HEK293T (cell line): ENCODE measurements around the gene SAMD1.

Experiments used
- ARNT ChIP-seq: fragments of 450-650 bp; IDR thresholded peaks from 2 replicates; pipeline ENCODE4 v1.6.1; 2017; ENCODE audit warnings: mild to moderate bottlenecking
- BHLHE40 ChIP-seq: fragments of 450-650 bp; IDR thresholded peaks from 2 replicates; pipeline ENCODE4 v1.6.1; 2016; ENCODE audit warnings: mild to moderate bottlenecking, moderate library complexity, borderline replicate concordance
- CTBP1 ChIP-seq: fragments of 450-650 bp; IDR thresholded peaks from 2 replicates; pipeline ENCODE4 v1.6.1; 2016; ENCODE audit warnings: borderline replicate concordance
- ELF4 ChIP-seq: fragments of 450-650 bp; IDR thresholded peaks from 2 replicates; pipeline ENCODE4 v1.6.1; 2017; ENCODE audit warnings: antibody characterized with exemption
- FOXA1 ChIP-seq: fragments of 450-650 bp; IDR thresholded peaks from 2 replicates; pipeline ENCODE4 v1.6.1; 2016; ENCODE audit warnings: mild to moderate bottlenecking
- FOXK2 ChIP-seq: fragments of 450-650 bp; IDR thresholded peaks from 2 replicates; pipeline ENCODE4 v1.6.1; 2016; ENCODE audit warnings: mild to moderate bottlenecking
- FOXM1 ChIP-seq: fragments of 450-650 bp; IDR thresholded peaks from 2 replicates; pipeline ENCODE4 v1.6.1; 2017; ENCODE audit warnings: mild to moderate bottlenecking, borderline replicate concordance
- HDGF ChIP-seq: fragments of 450-650 bp; IDR thresholded peaks from 2 replicates; pipeline ENCODE4 v1.6.1; 2017; ENCODE audit warnings: antibody characterized with exemption, borderline replicate concordance
- L3MBTL2 ChIP-seq: fragments of 450-650 bp; conservative IDR thresholded peaks from 2 replicates; pipeline ENCODE4 v1.6.1; 2016; ENCODE audit warnings: mild to moderate bottlenecking
- SP1 ChIP-seq: fragments of 450-650 bp; IDR thresholded peaks from 2 replicates; pipeline ENCODE4 v1.6.1; 2017
- SUZ12 ChIP-seq: fragments of 450-650 bp; IDR thresholded peaks from 2 replicates; pipeline ENCODE4 v1.6.1; 2016; ENCODE audit warnings: mild to moderate bottlenecking
- TARDBP ChIP-seq: fragments of 450-650 bp; IDR thresholded peaks from 2 replicates; pipeline ENCODE4 v1.6.1; 2016
- ZNF384 ChIP-seq: fragments of 450-650 bp; IDR thresholded peaks from 2 replicates; pipeline ENCODE4 v1.6.1; 2016

DNA sequence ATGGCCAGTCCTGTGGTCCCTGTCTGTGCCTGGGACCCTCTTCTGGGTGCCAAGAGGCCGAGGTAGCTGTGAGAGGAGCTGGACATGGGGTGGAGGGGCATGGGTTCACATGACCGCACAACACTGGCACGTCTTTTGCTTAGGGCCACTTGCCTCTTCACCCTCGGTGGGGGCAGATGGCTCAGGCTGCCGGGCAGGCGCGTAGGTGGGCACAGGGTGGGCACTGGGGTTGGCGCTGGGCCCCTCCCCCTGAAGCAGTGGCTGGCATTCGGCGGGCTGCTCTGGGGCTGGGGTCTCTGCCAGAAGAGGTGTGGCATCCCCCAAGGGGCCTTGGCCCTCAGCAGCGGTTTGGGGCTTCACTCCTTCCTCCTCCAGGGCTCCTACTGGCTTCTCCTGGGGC, 37.1 kb downstream of the SAMD1 start:
- no peak for TF ChIP-seq FOXM1
- TF ChIP-seq SP1 = no peak
- TF ChIP-seq FOXK2 = no peak
- TF ChIP-seq ELF4 = no peak
- TF ChIP-seq SUZ12 = no peak
- TF ChIP-seq ZNF384 = no peak
- TF ChIP-seq L3MBTL2 = no peak
- no peak for TF ChIP-seq HDGF
- TF ChIP-seq CTBP1 = no peak
- no peak for TF ChIP-seq FOXA1
- no peak for TF ChIP-seq BHLHE40
- TF ChIP-seq ARNT = no peak
- TF ChIP-seq TARDBP = no peak
